GM12878 (cell line): ENCODE results near the gene SNX30. TPM values are rescaled to one million over a fixed set of nuclear protein-coding genes. Genes with fewer than 3 reads are reported as not detected.

Experiments
- ATAC-seq: fragments of 200-7000 bp; cut with Tn5 transposase; 3 replicates; pipeline ENCODE4 v1.9.1; 2020; ENCODE audit warnings: mild to moderate bottlenecking, moderate library complexity
- BruUV-seq: library from RNA; stranded (reverse); fragments of 400-500 nt; replicated peaks from 2 replicates; lab custom pipeline; 2021; lab: Mats Ljungman, UMichigan
- CTCF ChIA-PET: fragments of 300-600 bp; sonication (Branson Sonifier 250); formaldehyde crosslinking; extraction: SDS; loops from one replicate; lab custom pipeline; 2021; ENCODE audit warnings: inconsistent platforms; lab: Yijun Ruan, JAX
- POLR2A ChIA-PET: fragments of 350-600 bp; formaldehyde crosslinking; extraction: SDS; loops from one replicate; lab custom pipeline; 2021; ENCODE audit warnings: inconsistent platforms; lab: Charles Lee
- RAD21 ChIA-PET: fragments of 300-600 bp; sonication (Branson Sonifier 250); formaldehyde crosslinking; loops from one replicate; lab custom pipeline; 2023; ENCODE audit warnings: antibody characterized with exemption; ENCODE audit not compliant: unreplicated experiment; lab: Charles Lee
- SMC1A ChIA-PET: fragments of 300-600 bp; sonication (Branson Sonifier 250); formaldehyde crosslinking; loops from one replicate; lab custom pipeline; 2023; ENCODE audit not compliant: unreplicated experiment, uncharacterized antibody; lab: Charles Lee
- DNase-seq: peaks from one replicate; pipeline ENCODE4 v3.0.0-alpha.2; 2011; ENCODE audit warnings: low read depth, low spot score
- FAIRE-seq: peaks from 3 replicates; lab custom pipeline; 2011; peaks lifted over from hg19 to GRCh38; lab: Jason Lieb, UNC
- H2AFZ ChIP-seq: 2 replicates; pipeline ENCODE4 v1.6.0; 2011; ENCODE audit warnings: low read depth, low read length, control low read depth; ENCODE audit not compliant: control insufficient read depth
- H3K27ac ChIP-seq: 2 replicates; pipeline ENCODE4 v1.5.1; 2011; ENCODE audit warnings: control low read depth; ENCODE audit not compliant: control insufficient read depth, insufficient read depth
- H3K27me3 ChIP-seq, 2 experiments: replicated peaks in 1 of 2; 2 replicates each; pipeline versions ENCODE4 v1.6.0 to v1.6.1; 2011; ENCODE audit warnings: low read length in 1 of 2; ENCODE audit not compliant: control insufficient read depth in 2 of 2, insufficient read depth in 2 of 2
- H3K36me3 ChIP-seq, 2 experiments: 2 replicates each; pipeline ENCODE4 v1.5.1; 2011; ENCODE audit warnings: low read length in 1 of 2; ENCODE audit not compliant: control insufficient read depth in 2 of 2, insufficient read depth in 2 of 2
- H3K4me1 ChIP-seq: 2 replicates; pipeline ENCODE4 v1.6.1; 2011; ENCODE audit warnings: mild to moderate bottlenecking, low read length, moderate library complexity, mixed read lengths; ENCODE audit not compliant: control insufficient read depth, insufficient read depth
- H3K4me2 ChIP-seq: 2 replicates; pipeline ENCODE4 v1.6.0; 2011; ENCODE audit warnings: control low read depth; ENCODE audit not compliant: control insufficient read depth, insufficient read depth
- H3K4me3 ChIP-seq: fragments of 200-600 bp; sonication (generic); 2 replicates; pipeline ENCODE4 v1.5.1; 2016
- H3K79me2 ChIP-seq: 2 replicates; pipeline ENCODE4 v1.6.0; 2011; ENCODE audit warnings: low read length; ENCODE audit not compliant: control insufficient read depth, insufficient read depth
- H3K9ac ChIP-seq: 2 replicates; pipeline ENCODE4 v1.8.0; 2011; ENCODE audit warnings: low read length, control low read depth, mixed read lengths; ENCODE audit not compliant: control insufficient read depth, insufficient read depth
- H3K9me3 ChIP-seq: replicated peaks from 3 replicates; pipeline ENCODE4 v1.5.1; 2011; ENCODE audit warnings: mild to moderate bottlenecking, low read length; ENCODE audit not compliant: control insufficient read depth, insufficient read depth
- H4K20me1 ChIP-seq: 2 replicates; pipeline ENCODE4 v1.6.0; 2011; ENCODE audit not compliant: control insufficient read depth, insufficient read depth
- FOXM1 ChIP-seq: IDR thresholded peaks from 2 replicates; pipeline ENCODE4 v1.6.1; 2012; ENCODE audit warnings: low read depth, mild to moderate bottlenecking, inconsistent platforms, low read length, moderate library complexity
- SMAD1 ChIP-seq: fragments of 450-650 bp; IDR thresholded peaks from 2 replicates; pipeline ENCODE4 v1.6.1; 2018; ENCODE audit warnings: mild to moderate bottlenecking, low read depth; ENCODE audit not compliant: partially characterized antibody
- WGBS: methylation state at CpG from one replicate; pipeline ENCODE4 v1.1.6; 2016; ENCODE audit warnings: low lambda C conversion rate; ENCODE audit not compliant: insufficient replicate concordance, insufficient coverage; ENCODE audit errors: missing lambda C conversion rate; 5-methylcytosine and 5-hydroxymethylcytosine counted together
- in situ Hi-C: fragments of 300-500 bp; cut with MboI; formaldehyde crosslinking; loops from 9 replicates; pipeline ENCODE4 v1.14.3; 2018; ENCODE audit warnings: mixed read lengths
- intact Hi-C: fragments of 100-400 bp; cut with micrococcal nuclease; formaldehyde crosslinking; loops from one replicate; pipeline ENCODE4 v1.14.2; 2022; ENCODE audit not compliant: unreplicated experiment
- polyA plus RNA-seq, 11 experiments: library from polyadenylated mRNA; depleted of rRNA in 4 of 11; unstranded in 6 of 11; stranded (reverse) in 5 of 11; fragments of >200 nt; fragmentation: Nextera tagmentation in 4 of 11; fragmentation: Illumina TruSeq in 1 of 11; extraction: Ambion mirVana in 4 of 11; extraction: Trizol in 1 of 11; gene quantifications; 1 replicate in 1 of 11; 2 replicates in 10 of 11; pipeline versions ENCODE4 v1.2.1 to v1.2.3, GENCODE V29; 2011 to 2016; ENCODE audit warnings: inconsistent platforms in 2 of 11, missing spikeins in 2 of 11, low read depth in 1 of 11
- total RNA-seq, 4 experiments: library from RNA; depleted of rRNA in 3 of 4; stranded (reverse); fragments of >200 nt in 3 of 4; fragmentation: Illumina TruSeq in 1 of 4; extraction: Trizol in 1 of 4; gene quantifications; 2 replicates each; pipeline versions ENCODE4 v1.2.1 to v1.2.3, GENCODE V29; 2013 to 2021

The SNX30 gene
- total and polyA plus RNA-seq, 10 of the 15 experiments (the other 5 are each of a cell fraction or from before 2014, with no cell fraction given) = 0.53 to 4.0 (median 1.5) TPM

DNA sequence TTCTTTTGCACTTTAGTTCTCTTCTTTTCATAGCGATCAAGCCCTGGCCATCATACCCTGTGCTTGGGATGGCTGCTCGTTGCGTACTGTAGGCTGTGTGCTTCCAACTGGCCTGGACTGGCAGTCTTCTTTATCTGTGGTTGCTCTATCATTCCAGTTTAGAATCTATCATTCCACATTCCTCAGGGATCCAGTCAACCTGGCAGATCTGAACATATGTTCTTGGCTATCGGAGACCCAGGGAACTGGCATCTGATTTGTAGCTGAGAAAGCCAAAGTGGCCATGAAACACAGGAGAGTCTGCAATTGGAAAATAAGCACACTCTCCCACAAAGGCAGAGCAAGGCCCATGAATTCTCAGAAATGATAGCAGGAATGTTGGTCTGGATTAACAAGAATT, 162.8 kb downstream of the SNX30 start:
- H3K27me3 ChIP-seq = no peaks in the 10 kb centered on the region; a peak in 1 of 4 replicates
- RAD21 ChIA-PET = no interaction called here
- H4K20me1 ChIP-seq = no peaks in the 10 kb centered on the region
- intact Hi-C loops (no loop called here), in situ Hi-C loops (no loop called here)
- SMC1A ChIA-PET = no interaction called here
- ATAC-seq = no peak
- 38% methylated on average over 4 of the region's 4 CpGs for WGBS
- H3K4me3 ChIP-seq = no peak overlapping the region
- no peak for FAIRE-seq
- no peaks in the 10 kb centered on the region for H3K4me1 ChIP-seq
- H3K27ac ChIP-seq = no peak overlapping the region
- no peaks in the 10 kb centered on the region for H3K36me3 ChIP-seq
- no peak overlapping the region for H2AFZ ChIP-seq
- no peaks in the 10 kb centered on the region; the same call in 2 of the 3 replicates for H3K9me3 ChIP-seq
- DNase-seq = no peak
- CTCF ChIA-PET = interaction anchor here (4.7 kb wide), 1 partner anchor 10 kb away, joined by 16 read pairs; no protein-coding TSS in a partner anchor
- no peaks in the 10 kb centered on the region for H3K79me2 ChIP-seq
- no peak for TF ChIP-seq FOXM1
- POLR2A ChIA-PET = no interaction called here
- H3K4me2 ChIP-seq = no peak overlapping the region
- no peak overlapping the region for H3K9ac ChIP-seq
- BruUV-seq = no TSS peak

DNA sequence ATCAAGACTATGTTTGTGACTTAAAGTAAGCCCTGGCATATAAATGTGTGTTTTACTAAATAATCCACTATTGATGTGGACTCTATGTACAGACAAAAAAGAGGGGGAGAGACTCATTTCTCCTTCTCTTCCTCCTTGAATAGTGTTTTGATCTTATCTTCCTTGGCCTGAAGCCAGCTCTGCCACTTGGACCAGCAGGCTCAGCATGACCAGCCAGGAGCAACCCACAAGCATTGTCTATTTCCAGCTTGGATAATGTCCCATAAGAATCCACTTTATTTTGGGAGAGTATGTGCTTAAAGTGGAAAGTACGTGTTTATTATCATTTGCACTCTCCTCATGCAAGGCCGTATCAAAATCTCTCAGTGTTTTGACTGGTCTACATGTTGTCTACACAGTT, 164.0 kb downstream of the SNX30 start:
- H3K9ac ChIP-seq = no peak overlapping the region
- 44% methylated on average over 2 of the region's 2 CpGs for WGBS
- in situ Hi-C loops = no loop called here
- ChIA-PET CTCF (interaction anchor here (4.7 kb wide), 1 partner anchor 12 kb away, joined by 16 read pairs; no protein-coding TSS in a partner anchor), RAD21 (no interaction called here), POLR2A (no interaction called here), SMC1A (no interaction called here)
- no peak for TF ChIP-seq SMAD1
- H3K27me3 ChIP-seq = no peaks in the 10 kb centered on the region; a peak in 1 of 4 replicates
- H3K79me2 ChIP-seq = no peaks in the 10 kb centered on the region
- H3K4me3 ChIP-seq = no peak overlapping the region
- ATAC-seq = no peak
- H4K20me1 ChIP-seq = no peaks in the 10 kb centered on the region
- no peaks in the 10 kb centered on the region; the same call in 2 of the 3 replicates for H3K9me3 ChIP-seq
- intact Hi-C loops = no loop called here
- no peak for FAIRE-seq
- no peak for DNase-seq
- no peak overlapping the region for H2AFZ ChIP-seq
- no peak overlapping the region for H3K27ac ChIP-seq
- H3K36me3 ChIP-seq = no peaks in the 10 kb centered on the region
- BruUV-seq = no TSS peak
- no peaks in the 10 kb centered on the region for H3K4me1 ChIP-seq
- no peak overlapping the region for H3K4me2 ChIP-seq
